Measurements from ENCODE around the gene FNDC5.
A peak's percentile ranks its signal among the peaks of the same experiment; 100 is the strongest.

DNA sequence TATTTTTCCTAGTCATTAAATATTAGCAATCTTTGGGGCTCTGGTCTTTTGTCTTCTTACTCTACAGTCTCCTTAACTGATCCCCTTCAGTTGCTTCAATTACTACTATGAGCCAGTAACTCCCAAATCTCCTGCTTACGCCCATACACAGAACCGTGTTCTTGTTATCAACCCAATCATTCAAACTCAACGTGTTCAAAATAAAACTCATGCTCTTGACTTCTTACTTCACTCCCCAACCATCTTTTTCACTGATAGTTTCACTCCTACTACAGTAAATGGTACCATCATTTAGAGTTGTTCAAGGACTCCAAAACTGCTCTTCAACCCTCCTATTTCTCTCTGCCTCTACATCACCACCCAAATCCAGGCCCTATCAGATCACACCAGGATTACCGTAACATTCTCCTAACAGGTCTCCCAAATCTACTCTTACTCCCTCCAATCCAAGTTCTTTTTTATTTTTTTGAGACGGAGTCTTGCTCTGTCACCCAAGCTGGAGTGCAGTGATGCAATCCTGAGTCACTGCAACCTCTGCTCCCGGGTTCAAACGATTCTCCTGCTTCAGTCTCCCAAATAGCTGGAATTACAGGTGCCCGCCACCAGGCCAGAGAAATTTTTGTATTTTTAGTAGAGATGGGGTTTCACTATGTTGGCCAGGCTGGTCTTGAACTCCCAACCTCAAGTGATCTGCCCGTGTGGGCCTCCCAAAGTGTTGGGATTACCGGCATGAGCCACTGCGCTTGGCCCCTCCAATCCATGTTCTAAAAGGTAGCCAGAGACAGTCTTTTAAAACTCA lies 56.6 kb downstream of the FNDC5 start:
- TF ChIP-seq ETV6 (CRISPR knock-in tag; conservative IDR thresholded peaks at IDR 0.05) (no peak), CEBPG (CRISPR knock-in tag; IDR thresholded peaks at IDR 0.05) (peak; percentile 92), ESRRA (CRISPR knock-in tag; IDR thresholded peaks at IDR 0.05; ENCODE audit: low read depth) (no peak), ZFP37 (CRISPR knock-in tag; IDR thresholded peaks at IDR 0.05; ENCODE audit: borderline replicate concordance) (no peak), MTA1 (CRISPR knock-in tag; IDR thresholded peaks at IDR 0.05; ENCODE audit: borderline replicate concordance) (no peak), ZNF143 (CRISPR knock-in tag; IDR thresholded peaks at IDR 0.05) (no peak), CHD4 (IDR thresholded peaks at IDR 0.05; ENCODE audit: borderline replicate concordance, low read length) (no peak), ZNF230 (CRISPR knock-in tag; IDR thresholded peaks at IDR 0.05) (no peak)
- TF ChIP-seq, protein P1, sequence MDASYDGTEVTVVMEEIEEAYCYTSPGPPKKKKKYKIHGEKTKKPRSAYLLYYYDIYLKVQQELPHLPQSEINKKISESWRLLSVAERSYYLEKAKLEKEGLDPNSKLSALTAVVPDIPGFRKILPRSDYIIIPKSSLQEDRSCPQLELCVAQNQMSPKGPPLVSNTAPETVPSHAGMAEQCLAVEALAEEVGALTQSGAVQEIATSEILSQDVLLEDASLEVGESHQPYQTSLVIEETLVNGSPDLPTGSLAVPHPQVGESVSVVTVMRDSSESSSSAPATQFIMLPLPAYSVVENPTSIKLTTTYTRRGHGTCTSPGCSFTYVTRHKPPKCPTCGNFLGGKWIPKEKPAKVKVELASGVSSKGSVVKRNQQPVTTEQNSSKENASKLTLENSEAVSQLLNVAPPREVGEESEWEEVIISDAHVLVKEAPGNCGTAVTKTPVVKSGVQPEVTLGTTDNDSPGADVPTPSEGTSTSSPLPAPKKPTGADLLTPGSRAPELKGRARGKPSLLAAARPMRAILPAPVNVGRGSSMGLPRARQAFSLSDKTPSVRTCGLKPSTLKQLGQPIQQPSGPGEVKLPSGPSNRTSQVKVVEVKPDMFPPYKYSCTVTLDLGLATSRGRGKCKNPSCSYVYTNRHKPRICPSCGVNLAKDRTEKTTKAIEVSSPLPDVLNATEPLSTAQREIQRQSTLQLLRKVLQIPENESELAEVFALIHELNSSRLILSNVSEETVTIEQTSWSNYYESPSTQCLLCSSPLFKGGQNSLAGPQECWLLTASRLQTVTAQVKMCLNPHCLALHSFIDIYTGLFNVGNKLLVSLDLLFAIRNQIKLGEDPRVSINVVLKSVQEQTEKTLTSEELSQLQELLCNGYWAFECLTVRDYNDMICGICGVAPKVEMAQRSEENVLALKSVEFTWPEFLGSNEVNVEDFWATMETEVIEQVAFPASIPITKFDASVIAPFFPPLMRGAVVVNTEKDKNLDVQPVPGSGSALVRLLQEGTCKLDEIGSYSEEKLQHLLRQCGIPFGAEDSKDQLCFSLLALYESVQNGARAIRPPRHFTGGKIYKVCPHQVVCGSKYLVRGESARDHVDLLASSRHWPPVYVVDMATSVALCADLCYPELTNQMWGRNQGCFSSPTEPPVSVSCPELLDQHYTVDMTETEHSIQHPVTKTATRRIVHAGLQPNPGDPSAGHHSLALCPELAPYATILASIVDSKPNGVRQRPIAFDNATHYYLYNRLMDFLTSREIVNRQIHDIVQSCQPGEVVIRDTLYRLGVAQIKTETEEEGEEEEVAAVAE (CRISPR knock-in tag; IDR thresholded peaks at IDR 0.05; ENCODE audit: borderline replicate concordance), result no peak
- TF ChIP-seq, protein P2, sequence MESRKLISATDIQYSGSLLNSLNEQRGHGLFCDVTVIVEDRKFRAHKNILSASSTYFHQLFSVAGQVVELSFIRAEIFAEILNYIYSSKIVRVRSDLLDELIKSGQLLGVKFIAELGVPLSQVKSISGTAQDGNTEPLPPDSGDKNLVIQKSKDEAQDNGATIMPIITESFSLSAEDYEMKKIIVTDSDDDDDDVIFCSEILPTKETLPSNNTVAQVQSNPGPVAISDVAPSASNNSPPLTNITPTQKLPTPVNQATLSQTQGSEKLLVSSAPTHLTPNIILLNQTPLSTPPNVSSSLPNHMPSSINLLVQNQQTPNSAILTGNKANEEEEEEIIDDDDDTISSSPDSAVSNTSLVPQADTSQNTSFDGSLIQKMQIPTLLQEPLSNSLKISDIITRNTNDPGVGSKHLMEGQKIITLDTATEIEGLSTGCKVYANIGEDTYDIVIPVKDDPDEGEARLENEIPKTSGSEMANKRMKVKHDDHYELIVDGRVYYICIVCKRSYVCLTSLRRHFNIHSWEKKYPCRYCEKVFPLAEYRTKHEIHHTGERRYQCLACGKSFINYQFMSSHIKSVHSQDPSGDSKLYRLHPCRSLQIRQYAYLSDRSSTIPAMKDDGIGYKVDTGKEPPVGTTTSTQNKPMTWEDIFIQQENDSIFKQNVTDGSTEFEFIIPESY (CRISPR knock-in tag; IDR thresholded peaks at IDR 0.05), result 0 out of 2 replicates have a peak, but pooled peaks have one; percentile 44
- TF ChIP-seq, protein P3, sequence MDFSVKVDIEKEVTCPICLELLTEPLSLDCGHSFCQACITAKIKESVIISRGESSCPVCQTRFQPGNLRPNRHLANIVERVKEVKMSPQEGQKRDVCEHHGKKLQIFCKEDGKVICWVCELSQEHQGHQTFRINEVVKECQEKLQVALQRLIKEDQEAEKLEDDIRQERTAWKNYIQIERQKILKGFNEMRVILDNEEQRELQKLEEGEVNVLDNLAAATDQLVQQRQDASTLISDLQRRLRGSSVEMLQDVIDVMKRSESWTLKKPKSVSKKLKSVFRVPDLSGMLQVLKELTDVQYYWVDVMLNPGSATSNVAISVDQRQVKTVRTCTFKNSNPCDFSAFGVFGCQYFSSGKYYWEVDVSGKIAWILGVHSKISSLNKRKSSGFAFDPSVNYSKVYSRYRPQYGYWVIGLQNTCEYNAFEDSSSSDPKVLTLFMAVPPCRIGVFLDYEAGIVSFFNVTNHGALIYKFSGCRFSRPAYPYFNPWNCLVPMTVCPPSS (IDR thresholded peaks at IDR 0.05), result no peak
